Measurements from ENCODE around the gene BPIFB6.
A peak's percentile ranks its signal among the peaks of the same experiment; 100 is the strongest.

Gene BPIFB6

GRCh38 chr20:33022289-33022688 is 9.2 kb upstream of the BPIFB6 start (continued):
- TF ChIP-seq ZNF645 (tag by site-specific recombination; IDR thresholded peaks at IDR 0.05): no peak

- Histone ChIP-seq H3K27ac (ENCODE audit: extremely low read depth, low read depth, low read length) (no peak overlapping the region), H3K36me3 (ENCODE audit: control insufficient read depth in 2 of 2, insufficient read depth in 1 of 2, low read length in 2 of 2) (no peaks in the 10 kb centered on the region), H3K9me3 (ENCODE audit: control insufficient read depth, insufficient read depth, low read depth, low read length) (no peaks in the 10 kb centered on the region), H3K4me1 (ENCODE audit: control insufficient read depth, insufficient read depth, low read length) (no peaks in the 10 kb centered on the region), H3K4me3 (ENCODE audit: low read depth, low read length) (no peak overlapping the region)
- POLR2A ChIA-PET: no interaction called here
- no peak for TF ChIP-seq REPIN1 (tag by site-specific recombination; IDR thresholded peaks at IDR 0.05; ENCODE audit: low read depth)
- no peak for TF ChIP-seq ZNF223 (tag by site-specific recombination; IDR thresholded peaks at IDR 0.05)
- no peak for TF ChIP-seq ZNF133 (tag by site-specific recombination; IDR thresholded peaks at IDR 0.05)
- TF ChIP-seq ZNF18 (tag by site-specific recombination; IDR thresholded peaks at IDR 0.05): no peak
- no peak for TF ChIP-seq ZNF48 (tag by site-specific recombination; IDR thresholded peaks at IDR 0.05)
- TF ChIP-seq ZBTB49 (tag by site-specific recombination; IDR thresholded peaks at IDR 0.05; ENCODE audit: low read depth): no peak
- TF ChIP-seq ZBTB11 (tag by site-specific recombination; conservative IDR thresholded peaks at IDR 0.05; ENCODE audit: low read depth): no peak
- CTCF ChIA-PET: interaction anchor here (1.0 kb wide), 1 partner anchor 18 kb away, joined by 4 read pairs; no protein-coding TSS in a partner anchor
These were observed 8.6 kb upstream of the BPIFB6 start for GRCh38 chr20:33022694-33023438.

- ChIA-PET CTCF (interaction anchor here (0.7 to 1.2 kb wide), 3 partner anchors 19 to 233 kb away, joined by 3 to 5 read pairs (median 4); no protein-coding TSS in a partner anchor), POLR2A (no interaction called here)
- TF ChIP-seq ZNF398 (tag by site-specific recombination; IDR thresholded peaks at IDR 0.05) (peak; percentile 36; the same call in 1 of the 2 replicates), SP2 (tag by site-specific recombination; IDR thresholded peaks at IDR 0.05) (no peak), WT1 (tag by site-specific recombination; IDR thresholded peaks at IDR 0.05) (no peak)
- H3K9me3 ChIP-seq (ENCODE audit: control insufficient read depth, insufficient read depth, low read depth, low read length): no peaks in the 10 kb centered on the region
- H3K36me3 ChIP-seq (ENCODE audit: control insufficient read depth in 2 of 2, insufficient read depth in 1 of 2, low read length in 2 of 2): no peaks in the 10 kb centered on the region
- no peaks in the 10 kb centered on the region for H3K4me1 ChIP-seq (ENCODE audit: control insufficient read depth, insufficient read depth, low read length)
- H3K27ac ChIP-seq (ENCODE audit: extremely low read depth, low read depth, low read length): no peak overlapping the region
- H3K4me3 ChIP-seq (ENCODE audit: low read depth, low read length): no peak overlapping the region
These were observed 7.8 kb upstream of the BPIFB6 start for GRCh38 chr20:33023439-33024242.
